Right lobe of liver (tissue), 4 donors: ENCODE measurements around the gene MACROD2.

Experiments used
- POLR2A ChIP-seq: fragments of 450-650 bp; IDR thresholded peaks from one replicate; pipeline ENCODE4 v1.6.1; 2017; ENCODE audit warnings: antibody characterized with exemption, mild to moderate bottlenecking
- TF ChIP-seq, protein P1 (sequence below), 4 donors: fragments of 200-600 bp in 3 of 4; fragments of 450-650 bp in 1 of 4; IDR thresholded peaks; one replicate each; pipeline versions ENCODE4 v1.5.1 to v1.8.0; 2016 to 2022; ENCODE audit warnings: antibody characterized with exemption in 4 of 4, mild to moderate bottlenecking in 2 of 4
- donor health status: DM: no; HTN: no; CAD: no.
- donor health status: DM: no; HTN: no; CAD: no.
- donor health status: DM: no; HTN: yes; CAD: no.

DNA sequence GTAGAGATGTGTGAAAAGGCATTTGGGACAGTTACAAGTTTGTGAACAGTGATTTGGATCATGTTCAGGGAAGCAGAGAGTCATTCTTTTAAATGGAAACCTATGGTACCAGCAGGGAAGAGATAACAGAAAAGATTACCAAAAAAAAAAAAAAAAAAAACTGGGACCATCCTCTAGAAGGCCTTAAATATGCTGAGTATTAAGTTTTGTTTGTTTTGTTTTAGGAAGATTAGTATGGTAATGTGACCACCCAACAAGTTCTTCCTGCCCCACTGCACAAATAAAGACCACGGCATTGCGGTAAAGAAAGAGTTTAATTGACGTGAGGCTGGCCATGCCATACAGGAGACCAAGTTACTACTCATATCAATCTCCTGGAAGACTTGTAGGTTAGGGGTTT is 1631.8 kb downstream of the MACROD2 start:
- TF ChIP-seq, protein P1, sequence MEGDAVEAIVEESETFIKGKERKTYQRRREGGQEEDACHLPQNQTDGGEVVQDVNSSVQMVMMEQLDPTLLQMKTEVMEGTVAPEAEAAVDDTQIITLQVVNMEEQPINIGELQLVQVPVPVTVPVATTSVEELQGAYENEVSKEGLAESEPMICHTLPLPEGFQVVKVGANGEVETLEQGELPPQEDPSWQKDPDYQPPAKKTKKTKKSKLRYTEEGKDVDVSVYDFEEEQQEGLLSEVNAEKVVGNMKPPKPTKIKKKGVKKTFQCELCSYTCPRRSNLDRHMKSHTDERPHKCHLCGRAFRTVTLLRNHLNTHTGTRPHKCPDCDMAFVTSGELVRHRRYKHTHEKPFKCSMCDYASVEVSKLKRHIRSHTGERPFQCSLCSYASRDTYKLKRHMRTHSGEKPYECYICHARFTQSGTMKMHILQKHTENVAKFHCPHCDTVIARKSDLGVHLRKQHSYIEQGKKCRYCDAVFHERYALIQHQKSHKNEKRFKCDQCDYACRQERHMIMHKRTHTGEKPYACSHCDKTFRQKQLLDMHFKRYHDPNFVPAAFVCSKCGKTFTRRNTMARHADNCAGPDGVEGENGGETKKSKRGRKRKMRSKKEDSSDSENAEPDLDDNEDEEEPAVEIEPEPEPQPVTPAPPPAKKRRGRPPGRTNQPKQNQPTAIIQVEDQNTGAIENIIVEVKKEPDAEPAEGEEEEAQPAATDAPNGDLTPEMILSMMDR (IDR thresholded peaks at IDR 0.05) = no peak
- TF ChIP-seq POLR2A = no peak
